ENCODE measurements around the gene CMBL.
"Not testable (repeated sequence)": the region's sequence is repeated elsewhere in the genome, so short reads cannot be mapped to it uniquely, and the experiment has no call there.

The CMBL gene

DNA sequence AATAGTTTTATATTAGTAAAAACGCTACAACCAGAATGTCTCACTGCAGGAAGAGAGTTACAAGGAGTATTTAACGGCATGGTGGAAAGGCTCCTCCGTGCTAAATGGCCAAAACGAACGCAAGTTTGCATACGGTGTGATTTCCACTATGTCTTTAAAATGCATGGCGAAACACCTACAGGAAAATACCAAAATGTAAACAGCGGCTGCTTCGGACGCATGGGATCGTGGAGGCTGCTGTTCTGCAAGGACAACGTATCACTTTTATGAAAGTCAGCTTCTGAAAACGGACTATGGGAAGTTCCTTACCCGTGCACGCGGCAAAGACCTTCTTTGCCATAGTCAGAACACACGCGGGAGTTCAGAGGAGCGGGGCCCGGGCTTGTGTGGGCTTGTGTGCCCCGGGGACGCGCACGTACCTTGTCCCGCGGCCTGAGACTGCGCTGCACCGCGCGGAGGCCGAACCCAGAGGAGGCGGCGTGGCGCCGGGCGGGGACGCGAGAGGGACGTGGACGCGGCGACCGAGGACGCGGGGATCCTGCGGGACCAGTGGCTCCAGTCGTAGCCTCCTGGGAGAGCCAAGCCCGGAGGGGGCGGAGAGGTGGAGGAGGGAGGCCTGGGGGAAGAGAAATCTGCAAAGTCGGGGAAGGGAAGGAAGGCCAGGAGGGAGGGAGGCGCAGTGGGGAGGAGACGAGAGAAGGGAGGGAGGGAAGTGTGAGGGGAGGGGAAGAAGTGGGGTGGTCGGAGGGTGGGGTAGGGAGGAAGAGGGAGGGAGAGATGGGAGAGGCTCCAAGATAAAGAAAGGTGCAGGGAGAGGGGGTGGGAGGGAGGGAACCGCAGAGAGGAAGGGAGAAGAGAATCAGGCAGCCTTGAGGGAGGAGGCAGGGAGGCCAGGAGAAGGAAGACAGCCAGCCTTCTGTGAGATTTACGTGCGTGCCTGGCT lies at the start of gene CMBL:
CMBL (minus strand) TSS at position 697 of the 943 bp plus-strand sequence. CDS start 17,140 bp downstream, outside the sequence.
- FAIRE-seq (no peak), DNase-seq (ENCODE audit: insufficient read length, low spot score) (peak; percentile 40)

DNA sequence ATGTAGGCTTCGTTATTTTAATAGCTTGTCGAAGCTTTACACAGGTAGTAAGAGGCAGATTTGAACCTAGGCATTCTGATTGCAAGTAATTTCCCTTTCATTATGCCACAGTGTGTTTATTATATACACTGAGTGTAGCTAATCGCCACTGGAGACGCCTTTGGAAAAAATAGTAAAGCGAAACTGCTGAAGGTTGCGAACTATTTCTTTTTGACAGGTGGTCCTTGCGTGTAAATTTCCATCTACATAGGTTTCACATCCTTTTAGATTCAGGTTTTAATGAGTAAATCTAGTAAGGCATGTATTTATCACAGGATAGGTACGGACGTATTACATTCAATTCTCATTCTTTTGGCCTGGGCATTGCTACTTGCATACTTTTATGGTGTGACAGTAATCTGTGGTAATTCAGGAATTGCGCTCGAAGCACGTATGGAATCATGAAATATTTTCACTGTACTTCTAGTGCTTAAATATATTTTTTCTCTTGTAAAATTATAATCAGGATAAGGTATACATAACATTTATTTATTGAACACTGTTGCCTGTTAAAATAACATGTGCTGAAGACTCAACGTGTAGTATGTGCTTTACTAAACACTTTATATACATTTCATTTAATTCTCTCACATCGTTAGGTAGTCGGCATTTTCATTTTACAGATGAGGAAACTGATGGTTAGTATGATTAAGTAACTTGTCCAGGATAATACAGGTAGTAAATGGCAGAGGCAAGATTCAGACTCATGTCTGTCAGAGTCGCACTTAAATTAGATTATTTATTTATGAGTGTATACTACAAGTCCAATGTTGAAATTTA lies 47.6 kb upstream of the CMBL start:
- FAIRE-seq: no peak

DNA sequence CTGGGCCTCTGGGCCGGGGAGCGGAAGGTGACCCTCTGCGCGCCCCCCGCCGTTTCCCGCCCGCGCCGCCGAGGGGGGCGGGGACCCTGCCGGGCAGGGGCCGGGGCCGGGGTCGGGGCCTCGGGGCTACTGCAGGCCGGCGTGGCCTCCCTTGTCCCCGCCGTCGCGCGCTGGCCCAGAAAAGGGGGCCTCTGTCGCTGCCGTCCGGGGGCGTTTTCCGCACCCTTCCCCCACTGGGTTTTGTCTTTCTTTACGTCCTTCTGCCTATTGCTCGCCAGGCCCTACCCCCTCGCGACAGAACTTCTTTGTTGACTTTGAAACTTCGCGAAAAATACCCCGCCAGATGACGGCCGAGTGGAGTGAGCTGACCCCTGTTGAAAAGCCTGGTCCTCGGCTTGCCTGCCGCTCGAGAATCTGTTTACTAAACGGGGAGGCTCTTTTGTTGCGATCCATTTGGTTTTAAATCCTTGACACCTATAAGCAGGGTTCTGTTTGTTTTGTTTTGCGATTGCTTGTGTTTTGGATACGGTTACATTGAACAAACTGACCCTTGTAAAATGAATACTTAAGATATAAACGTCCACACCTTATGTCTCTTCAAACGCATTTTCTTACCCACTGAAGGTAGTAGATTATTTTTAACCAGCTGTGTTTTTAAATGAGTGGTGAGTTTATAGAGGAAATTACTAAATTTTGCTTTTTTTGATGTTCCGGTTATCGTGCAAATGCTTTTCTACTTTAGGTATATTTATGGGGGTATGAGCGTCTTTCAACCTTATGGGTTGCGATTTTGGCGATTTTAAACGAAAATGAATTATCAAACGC lies 46.6 kb upstream of the CMBL start:
- FAIRE-seq (peak; percentile 81), DNase-seq (ENCODE audit: insufficient read length, low spot score) (no peak)

More for the DNA sequence above, 47.6 kb upstream of the CMBL start:
- DNase-seq (ENCODE audit: insufficient read length, low spot score): no peak

DNA sequence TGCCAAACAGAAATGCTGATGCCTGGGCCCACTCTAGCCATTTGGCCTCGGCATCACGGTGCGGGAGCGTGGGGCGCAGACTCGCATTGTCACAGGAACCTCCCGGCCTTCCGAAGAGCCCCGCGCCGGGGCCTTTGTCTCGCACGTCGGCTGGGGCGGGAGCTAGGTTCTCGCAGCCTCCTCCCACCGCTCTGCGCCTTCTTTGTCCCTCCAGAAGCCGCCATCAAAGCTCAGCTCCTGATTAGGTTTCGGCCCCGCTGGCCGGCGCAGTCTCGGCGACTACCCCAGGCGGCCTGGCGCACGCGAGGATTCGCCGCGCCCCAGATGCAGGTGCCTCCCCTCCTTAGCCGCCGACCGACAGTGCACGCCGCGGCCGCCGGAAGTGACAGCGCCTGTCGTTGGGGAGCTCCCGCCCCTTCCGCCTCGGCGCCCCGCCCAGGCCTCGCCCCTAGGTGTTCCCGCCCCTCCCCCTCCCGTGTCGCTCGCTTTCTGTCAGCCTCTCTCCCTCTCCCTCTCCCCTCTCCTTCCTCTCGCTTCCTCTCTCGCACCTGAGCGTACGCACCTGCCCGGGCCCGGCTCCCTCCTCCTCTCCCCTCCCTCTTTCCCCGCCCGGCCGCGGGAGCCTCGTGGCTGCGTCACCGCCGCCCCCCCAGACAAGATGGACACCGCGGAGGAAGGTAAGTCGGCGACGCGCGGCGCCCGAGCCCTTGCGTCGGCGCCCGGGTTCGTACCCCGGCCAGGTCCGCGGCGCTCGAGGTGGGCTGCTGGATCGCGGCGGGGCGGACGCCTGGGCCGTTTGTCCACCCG lies 45.7 kb upstream of the CMBL start, which contains the start of gene MARCHF6:
MARCHF6 (plus strand) TSS at position 455 of the 807 bp plus-strand sequence; CDS start at position 659, 204 bp downstream.
- FAIRE-seq (peak; percentile 93), DNase-seq (ENCODE audit: insufficient read length, low spot score) (peak; percentile 50)

DNA sequence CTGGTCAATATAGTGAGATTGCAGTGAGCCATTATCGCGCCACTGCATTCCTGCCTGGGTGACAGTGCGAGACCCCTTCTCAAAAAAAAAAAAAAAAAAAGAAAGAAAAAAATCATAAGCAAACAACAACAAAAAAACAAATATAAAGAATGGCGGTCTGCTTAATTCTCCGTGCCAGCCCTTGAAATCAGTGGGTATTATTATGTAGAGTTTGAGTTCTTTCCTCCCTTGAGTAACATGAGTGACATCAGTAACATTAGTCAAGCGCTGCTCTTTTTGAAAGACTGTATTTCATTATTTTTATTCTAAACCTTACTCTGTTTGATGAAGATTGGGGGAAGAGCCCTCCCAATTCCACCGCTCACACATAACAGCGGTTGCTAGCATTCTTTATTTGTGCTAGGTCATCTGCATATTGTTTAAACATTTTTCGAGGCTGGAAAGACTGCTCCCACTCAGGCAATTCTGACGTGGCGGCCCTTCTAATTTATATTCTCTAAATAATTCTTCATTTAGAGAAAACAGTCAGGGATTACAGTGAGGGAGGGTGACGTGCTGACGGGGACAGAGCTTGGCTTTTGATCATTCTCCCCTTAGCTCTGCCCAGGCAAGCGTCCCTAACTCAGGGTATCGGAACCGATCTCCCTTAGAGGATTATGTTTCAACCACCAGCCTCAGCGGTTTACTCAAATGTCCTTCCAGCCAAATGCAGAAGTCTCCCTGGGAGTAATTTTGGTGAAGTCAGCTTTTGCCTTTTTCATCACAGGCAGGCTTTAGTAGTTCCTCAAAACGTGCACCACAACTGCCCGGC lies 44.9 kb upstream of the CMBL start:
- DNase-seq (ENCODE audit: insufficient read length, low spot score): no peak
- FAIRE-seq: no peak

DNA sequence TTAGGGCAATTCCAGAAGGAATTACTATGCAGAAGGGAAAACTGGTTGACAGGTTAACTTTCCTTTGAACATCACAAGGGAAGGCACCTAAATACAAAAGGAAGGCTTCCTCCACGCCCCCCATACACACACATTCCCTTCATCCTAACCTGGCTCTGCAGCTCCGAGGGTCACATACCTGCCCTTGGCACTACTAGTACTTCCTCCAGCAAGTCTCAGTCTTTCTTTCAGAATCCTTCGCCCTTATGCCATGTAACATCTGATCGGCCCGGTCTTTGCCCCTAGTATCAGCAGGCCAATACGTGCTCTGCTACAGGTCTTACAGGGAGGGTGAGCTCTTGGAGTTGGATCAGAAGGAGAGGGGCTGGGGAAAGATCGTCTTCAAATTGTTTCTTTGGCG lies 44.2 kb upstream of the CMBL start:
- no peak for DNase-seq (ENCODE audit: insufficient read length, low spot score)
- peak; percentile 66 for FAIRE-seq

DNA sequence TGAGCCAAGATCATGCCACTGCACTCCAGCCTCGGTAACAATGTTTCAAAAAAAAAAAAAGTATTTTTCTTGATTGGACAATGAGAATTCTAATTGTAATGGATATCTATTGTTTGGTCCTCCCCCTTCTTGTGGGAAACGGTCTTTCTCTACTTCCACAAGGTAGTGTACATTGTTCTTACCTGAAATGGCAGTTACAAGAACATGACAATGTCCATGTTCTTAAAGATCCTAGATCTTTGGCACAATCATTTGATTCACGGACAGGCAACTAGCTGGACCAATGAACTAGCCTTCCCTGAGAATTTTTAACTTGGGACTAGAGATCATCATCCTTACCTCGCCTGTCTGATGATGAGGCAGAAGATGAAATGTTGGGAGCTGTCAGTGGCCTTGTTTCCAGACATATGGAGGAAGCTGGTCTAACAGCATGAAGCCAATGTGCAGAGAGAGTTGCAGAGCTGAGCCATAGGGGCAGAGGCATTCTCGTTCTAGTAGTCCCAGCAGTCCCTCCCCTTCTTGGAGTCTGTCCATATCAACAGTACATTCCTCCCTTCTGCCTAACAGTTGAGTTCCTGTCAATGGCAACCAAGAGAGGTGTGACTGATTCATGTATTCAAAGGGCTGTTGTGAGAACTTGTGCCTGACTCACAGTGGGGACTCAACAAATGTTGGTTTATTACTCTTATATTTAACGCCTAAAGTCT lies 43.6 kb upstream of the CMBL start:
- no peak for DNase-seq (ENCODE audit: insufficient read length, low spot score)
- FAIRE-seq: no peak

DNA sequence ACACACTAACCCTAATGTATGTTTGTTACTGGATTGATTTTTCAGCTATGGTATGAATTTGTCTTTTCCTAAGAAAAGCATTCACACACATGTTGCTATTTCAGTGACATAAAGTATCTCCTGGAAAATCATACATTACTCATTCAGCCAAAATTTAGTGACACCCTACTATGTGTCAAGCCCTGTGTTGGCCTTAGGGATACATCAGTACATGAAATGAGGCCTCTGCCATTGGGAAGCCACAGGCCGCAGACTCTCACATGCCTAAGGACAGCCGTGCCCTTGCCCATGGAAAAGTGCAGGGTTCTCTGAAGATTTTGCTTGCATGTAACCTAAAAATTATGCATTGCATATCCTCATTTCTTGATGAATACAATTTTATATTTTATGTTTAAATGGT lies 40.6 kb upstream of the CMBL start:
- FAIRE-seq (no peak), DNase-seq (ENCODE audit: insufficient read length, low spot score) (no peak)

DNA sequence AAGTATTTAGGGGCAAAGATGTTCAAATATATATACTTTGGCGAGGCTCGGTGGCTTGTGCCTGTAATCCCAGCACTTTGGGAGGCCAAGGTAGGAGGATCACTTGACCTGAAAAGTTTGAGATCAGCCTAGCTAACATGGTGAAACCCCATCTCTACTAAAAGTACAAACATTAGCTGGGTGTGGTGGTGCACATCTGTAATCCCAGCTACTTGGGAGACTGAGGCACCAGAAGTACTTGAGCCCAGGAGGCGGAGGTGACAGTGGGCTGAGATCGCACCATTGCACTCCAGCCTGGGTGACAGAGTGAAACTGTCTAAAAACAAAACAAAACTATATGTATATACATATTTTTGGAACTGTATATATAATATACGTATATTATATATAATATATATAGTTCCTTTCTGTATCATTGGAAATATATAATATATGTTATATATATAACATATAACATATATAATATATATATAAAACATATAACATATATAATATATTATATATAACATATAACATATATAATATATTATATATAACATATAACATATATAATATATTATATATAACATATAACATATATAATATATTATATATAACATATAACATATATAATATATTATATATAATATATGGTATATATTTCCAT lies 36.9 kb upstream of the CMBL start:
- not testable (repeated sequence) for FAIRE-seq; DNase-seq (ENCODE audit: insufficient read length, low spot score)

DNA sequence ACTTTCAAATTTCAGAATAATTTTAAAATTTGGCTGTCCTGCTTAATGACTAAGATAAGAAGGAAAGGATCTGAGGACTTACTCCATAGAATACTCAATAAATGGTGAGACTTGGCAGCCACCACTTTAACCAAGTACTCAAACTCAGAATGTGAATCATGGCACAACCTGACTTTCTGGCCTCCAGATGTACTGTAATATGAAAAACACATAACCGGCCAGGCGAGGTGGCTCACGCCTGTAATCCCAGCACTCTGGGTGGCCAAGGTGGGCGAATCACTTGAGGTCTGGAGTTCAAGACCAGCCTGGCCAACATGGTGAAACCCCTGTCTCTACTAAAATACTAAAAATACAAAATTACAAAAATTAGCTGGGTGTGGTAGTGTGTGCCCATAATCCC lies 35.8 kb upstream of the CMBL start:
- FAIRE-seq (no peak), DNase-seq (ENCODE audit: insufficient read length, low spot score) (no peak)

DNA sequence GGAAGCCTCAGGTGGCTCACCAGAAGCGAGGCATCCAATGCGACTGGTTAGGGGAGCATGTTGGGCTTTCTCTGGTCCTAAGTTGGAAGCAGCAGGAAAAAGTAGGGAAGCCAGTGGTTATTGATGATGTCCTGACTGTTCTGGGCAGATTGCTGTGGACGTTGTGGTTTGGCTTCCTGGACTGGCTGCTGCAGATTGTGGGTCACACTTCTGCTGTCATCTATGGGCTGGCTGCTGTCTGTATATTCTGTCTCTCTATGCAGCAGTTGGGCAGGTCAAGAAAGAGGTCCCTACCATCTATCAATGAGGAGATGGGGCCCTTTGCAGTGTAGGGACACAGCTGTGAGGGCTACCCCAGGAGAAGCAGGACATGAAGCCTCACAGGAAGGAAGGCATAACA lies 32.3 kb upstream of the CMBL start:
- no peak for FAIRE-seq
- DNase-seq (ENCODE audit: insufficient read length, low spot score): no peak

DNA sequence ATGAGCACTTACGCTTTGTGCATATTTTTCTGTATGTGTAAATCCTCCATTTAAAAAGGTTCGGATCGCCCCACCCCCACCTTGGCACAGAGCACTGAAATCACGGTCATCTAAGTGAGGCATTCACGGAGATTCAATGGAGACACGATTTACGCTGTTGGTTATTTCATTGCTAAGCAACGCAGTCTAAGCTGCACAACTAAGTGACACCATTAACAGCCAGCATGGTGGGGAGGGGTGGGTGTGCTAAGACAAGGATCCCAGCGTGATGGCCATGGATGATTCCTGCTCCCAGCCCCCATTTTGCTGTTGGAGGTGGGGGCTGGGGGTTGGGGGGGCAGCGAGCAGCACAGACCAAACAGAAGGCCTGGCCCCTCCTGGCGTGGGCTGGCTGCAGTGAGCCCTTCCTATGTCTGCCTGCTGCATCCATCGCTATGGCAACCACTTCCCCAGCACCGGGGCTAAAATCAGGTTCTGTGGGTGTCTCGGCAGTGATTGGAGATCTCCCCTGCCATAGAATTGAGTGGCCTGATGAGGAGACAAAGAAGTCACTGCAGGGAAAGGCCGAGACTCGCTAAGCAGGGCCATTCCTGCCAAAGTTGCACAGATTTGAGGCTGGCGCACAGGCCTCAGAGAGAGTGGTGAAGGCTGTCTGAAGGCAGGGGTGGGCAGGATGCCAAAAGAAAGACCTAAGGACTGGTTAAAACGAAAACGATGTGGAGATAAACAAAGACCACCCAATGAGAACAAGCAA lies 31.5 kb upstream of the CMBL start:
- FAIRE-seq (no peak), DNase-seq (ENCODE audit: insufficient read length, low spot score) (no peak)

DNA sequence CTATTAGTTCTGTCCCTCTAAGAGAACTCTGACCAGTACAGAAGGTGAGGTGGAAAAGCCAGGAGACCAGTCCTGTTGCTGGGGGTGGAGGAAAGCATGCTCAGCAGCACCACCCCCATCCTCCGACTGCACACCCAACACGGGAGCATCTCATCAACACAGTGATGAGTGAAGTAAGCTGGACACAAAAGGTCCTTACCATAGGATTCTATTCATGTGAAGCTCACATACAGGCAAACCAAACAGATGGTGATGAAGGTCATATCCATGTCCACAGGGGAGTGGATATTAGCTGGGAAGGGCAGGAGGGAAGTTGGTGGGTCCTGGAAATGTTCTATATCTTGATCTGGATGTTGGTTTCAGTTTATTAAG lies 31.0 kb upstream of the CMBL start:
- FAIRE-seq: no peak
- DNase-seq (ENCODE audit: insufficient read length, low spot score): no peak

DNA sequence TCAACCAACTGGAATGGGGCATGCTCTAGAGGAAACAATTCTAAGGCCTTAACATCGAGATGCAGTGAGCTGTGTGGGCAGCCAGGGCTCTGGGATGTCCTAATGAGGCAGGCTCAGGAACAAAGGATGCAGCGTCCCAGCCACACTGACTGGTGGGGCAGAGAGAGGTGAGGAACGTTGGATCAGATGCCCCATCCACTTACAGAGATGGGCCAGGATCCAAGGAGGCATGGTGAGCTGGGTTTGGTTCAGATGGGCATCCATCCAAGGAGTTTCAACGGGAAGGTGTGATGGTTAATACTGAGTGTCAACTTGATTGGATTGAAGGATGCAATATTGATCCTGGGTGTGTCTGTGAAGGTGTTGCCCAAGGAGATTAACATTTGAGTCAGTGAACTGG lies 30.3 kb upstream of the CMBL start:
- DNase-seq (ENCODE audit: insufficient read length, low spot score): no peak
- no peak for FAIRE-seq

DNA sequence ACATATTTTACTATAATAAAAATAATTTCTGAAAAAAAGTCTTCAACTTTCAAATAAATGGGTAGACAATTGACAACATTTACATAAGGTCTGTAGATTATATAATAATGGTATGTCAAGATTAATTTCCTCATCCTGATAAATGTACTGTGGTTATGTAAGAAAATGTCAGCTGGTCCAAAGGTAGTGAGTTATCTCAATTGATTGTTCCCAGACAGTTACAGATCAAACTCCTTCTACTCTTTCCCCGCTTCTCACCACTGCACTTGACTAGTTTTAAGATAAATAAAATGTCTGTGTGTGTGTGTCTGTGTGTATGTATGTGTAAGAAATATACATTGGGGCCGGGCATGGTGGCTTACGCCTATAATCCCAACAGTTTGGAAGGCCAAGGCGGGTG lies 29.4 kb upstream of the CMBL start:
- FAIRE-seq: no peak

DNA sequence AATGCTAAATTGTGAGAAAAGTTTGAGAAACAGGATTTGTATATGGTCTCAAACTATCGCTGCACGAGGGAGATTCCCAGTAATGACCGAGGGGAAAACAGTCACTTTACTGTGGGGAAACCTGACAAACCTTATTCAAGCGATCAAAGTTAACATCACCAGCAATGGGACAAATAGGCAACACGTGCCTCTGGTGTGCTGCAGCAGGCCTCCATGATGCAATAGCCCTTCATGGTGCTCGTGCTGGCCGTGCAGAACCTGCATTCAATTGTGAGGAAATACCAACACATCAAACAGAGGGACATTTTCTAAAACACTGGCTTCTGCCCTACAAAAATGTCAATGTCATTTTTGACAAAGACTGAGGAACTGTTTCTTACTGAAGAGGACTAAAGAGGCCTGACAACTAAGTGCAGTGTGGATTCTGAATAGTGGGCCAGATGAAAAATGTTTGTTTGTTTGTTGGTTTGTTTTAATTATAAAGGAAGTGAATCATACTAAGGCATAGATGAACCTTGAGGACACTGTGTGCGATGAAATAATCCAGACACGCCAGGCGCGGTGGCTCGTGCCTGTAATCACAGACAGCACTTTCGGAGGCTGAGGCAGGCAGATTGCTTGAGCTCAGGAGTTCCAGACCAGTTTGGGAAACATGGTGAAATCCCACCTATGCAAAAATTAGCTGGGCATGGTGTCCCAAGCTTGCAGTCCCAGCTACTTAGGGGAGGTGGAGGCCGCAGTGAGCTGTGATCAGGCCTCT lies 28.2 kb upstream of the CMBL start:
- DNase-seq (ENCODE audit: insufficient read length, low spot score): no peak
- no peak for FAIRE-seq

More for the DNA sequence above, 29.4 kb upstream of the CMBL start:
- no peak for DNase-seq (ENCODE audit: insufficient read length, low spot score)
